ENCODE measurements around the gene SERPINA9.
"Not testable (repeated sequence)": the region's sequence is repeated elsewhere in the genome, so short reads cannot be mapped to it uniquely, and the experiment has no call there.

The SERPINA9 gene

DNA sequence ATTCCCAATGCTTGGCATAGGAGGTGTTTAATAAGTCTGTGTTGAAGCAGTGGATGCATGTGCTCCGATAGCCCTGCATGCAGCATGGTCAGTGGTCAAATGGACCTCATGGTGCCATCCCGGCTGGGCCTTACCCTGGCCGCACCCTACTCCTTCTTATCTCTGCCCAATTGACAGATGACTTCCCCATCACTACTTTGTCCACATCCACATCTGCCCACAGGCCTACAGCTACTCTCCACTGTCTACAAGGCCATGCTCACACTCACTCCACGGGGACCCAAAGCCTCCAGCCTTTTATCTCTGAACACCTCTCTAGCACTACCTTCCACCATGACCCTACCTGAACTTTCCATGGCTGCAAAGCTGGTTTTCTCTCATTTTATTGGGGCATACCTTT is 34.9 kb downstream of the SERPINA9 start:
- peak; percentile 31 for ATAC-seq
- no peaks in the 10 kb centered on the region for H3K4me1 Mint-ChIP-seq
- no peak overlapping the region for H3K27ac Mint-ChIP-seq
- H3K27me3 Mint-ChIP-seq, result no peaks in the 10 kb centered on the region
- no peak overlapping the region for H3K4me3 Mint-ChIP-seq
- peaks cover 7% of the 10 kb centered on the region for H3K9me3 Mint-ChIP-seq
- no peaks in the 10 kb centered on the region for H3K36me3 Mint-ChIP-seq

DNA sequence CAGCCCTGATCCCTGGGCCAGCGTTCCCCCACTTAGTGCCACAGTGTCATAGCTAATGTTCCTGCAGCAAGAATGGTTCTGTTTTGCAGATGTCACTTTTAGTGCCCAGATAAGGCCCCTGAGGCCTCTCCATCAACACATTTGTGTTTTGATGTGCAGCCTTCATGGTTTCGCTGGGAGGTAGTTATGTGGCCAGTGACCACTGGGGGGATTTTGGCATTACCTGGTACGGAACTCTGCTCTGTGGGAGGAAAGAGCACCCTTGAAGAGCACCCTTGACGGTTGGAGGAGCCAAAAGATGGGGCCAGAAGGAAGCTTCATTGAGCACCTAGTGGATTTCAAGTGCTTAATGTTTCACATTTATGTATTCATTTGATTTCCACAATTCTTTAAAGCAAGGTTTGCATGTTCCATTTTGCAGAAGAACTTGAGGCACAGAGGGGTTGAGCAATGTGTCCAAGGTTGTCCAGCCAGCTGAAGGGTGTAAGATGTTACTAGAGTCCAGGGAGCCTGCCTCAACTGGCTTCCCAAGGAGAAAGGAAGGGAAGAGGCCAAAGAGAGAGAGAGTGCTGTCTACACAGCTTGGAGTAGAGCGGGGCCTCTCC is 36.4 kb downstream of the SERPINA9 start:
- Mint-ChIP-seq H3K27me3 (no peaks in the 10 kb centered on the region), H3K4me1 (no peaks in the 10 kb centered on the region), H3K4me3 (no peak overlapping the region), H3K27ac (no peak overlapping the region), H3K36me3 (no peaks in the 10 kb centered on the region), H3K9me3 (peaks cover 7% of the 10 kb centered on the region)
- ATAC-seq, result no peak

DNA sequence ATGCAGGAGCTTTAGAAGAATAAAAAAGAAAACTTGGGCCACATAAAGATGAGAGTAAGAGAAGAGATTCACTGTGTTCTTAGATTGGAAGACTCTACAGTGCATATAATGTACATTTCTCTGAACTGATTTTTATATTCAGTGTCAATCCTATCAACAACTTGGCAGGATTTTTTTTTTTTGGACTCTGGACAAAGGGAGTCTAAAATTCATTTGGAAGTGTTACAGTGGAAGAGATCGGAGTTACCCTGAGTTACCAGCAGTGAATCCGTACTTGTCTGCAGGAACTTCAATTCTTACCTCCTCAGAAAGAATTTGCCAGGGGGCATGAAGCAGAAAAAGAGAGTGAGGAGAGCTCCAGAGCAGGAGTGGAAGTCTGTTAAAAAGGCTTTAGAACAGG is 47.4 kb downstream of the SERPINA9 start:
- Mint-ChIP-seq H3K4me1 (no peaks in the 10 kb centered on the region), H3K27me3 (peaks cover 2% of the 10 kb centered on the region), H3K9me3 (peaks cover 11% of the 10 kb centered on the region), H3K4me3 (no peak overlapping the region), H3K27ac (no peak overlapping the region), H3K36me3 (no peaks in the 10 kb centered on the region)
- no peak for ATAC-seq

DNA sequence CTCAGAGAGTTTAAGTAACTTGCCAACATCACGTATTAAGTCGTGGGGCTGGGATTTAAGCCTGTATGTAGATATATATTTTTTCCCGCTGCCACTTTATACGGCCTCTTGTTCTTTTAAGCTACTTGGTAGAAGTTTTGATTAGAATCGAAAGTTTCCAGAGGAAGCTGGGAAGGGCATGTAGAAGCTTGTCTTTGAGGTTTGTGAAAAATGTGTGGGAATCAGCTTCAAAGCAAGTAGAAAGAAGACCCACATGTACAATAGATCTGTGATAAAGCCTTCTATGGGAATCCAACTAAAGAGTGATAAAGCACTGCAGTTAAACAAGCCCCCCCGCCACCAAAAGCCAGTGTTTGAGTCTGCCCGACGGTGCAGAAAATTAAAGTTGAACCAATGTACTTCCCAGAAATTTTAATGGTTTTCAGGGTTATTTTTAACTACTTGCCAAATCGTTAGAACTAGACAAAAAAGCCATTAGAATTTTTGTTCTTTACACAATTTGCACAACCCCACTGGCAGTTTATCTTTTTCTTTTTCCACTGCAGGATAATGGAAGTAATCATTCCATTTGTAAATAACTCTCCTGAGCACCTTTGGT is 48.9 kb downstream of the SERPINA9 start:
- no peak for ATAC-seq
- peaks cover 9% of the 10 kb centered on the region for H3K27me3 Mint-ChIP-seq
- peaks cover 9% of the 10 kb centered on the region for H3K9me3 Mint-ChIP-seq
- H3K36me3 Mint-ChIP-seq, result no peaks in the 10 kb centered on the region
- H3K4me1 Mint-ChIP-seq, result no peaks in the 10 kb centered on the region
- no peak overlapping the region for H3K27ac Mint-ChIP-seq
- no peak overlapping the region for H3K4me3 Mint-ChIP-seq

DNA sequence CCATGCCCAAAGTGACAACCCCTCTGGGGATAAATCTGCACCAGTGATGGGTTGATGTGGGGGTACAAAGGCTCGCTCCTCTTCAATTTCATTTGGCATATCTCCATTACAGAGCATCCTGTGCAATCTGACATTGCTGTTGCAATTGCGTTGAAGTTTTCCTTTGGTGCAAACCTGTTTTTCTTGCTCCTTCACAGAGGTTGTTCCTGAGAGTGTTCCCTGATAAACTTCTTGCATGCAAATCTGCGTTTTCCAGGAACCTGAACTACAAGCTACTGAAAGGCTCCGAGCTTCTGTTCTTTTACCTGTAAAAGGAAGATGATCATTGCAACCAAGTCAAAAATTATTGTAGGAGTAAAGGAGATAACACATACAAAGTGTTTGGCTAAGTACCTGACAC is 49.5 kb downstream of the SERPINA9 start:
- Mint-ChIP-seq H3K27me3 (peaks cover 9% of the 10 kb centered on the region), H3K4me3 (no peak overlapping the region)

DNA sequence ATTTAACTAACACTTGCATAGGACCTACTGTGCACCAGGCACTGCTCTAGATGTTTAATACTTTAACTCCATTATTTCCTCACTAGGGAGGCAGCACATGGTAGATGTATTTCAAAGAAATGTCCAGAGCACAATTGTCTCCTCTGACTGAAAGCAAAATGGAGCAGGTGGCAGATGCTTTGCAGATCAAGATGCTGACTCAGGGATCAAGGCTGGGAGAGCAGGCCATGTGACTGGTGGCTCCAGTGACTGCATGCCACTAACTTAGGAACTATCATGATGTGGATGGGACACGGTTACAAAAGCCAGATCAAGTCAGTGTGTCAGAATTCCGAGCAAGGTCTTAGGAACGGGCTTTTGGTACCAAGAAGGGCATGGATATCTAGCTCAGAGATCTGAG is 51.6 kb downstream of the SERPINA9 start:
- Mint-ChIP-seq H3K36me3 (no peaks in the 10 kb centered on the region), H3K4me1 (no peaks in the 10 kb centered on the region), H3K9me3 (peaks cover 10% of the 10 kb centered on the region), H3K4me3 (no peak overlapping the region), H3K27ac (no peak overlapping the region), H3K27me3 (peaks cover 9% of the 10 kb centered on the region)
- no peak for ATAC-seq

More for the DNA sequence above, 49.5 kb downstream of the SERPINA9 start:
- Mint-ChIP-seq H3K27ac (no peak overlapping the region), H3K4me1 (no peaks in the 10 kb centered on the region), H3K36me3 (no peaks in the 10 kb centered on the region), H3K9me3 (peaks cover 9% of the 10 kb centered on the region)
- ATAC-seq, result no peak

DNA sequence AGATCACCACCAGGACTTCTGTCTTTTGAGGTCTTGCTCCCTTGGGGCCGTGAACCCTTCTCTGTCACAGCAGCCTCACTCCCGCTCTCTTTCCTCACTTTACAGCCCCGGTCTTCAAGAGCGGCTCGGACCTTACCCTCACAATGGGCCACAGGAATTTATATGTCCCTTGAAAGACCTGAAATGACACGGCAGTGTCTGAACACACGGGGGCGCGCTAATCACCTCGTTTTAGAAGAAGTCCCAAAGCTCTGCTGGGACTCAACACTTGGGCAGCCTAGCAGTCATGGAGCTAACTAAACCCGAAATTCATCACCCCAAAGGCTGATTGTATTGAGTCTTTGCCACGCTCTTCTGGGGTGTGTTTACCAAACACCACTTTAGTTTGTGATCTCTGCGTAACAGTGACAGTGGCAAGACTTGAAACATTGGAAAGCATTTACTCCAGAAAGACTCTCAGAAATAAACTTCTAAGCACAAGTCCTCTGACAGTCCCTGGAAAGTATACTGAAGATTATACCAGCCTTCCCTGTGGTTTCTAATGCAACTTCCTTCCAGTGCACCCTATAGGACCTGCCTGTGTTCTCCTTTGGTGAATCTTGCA is 52.4 kb downstream of the SERPINA9 start:
- no peak for ATAC-seq
- no peak overlapping the region for H3K27ac Mint-ChIP-seq
- H3K4me1 Mint-ChIP-seq, result no peaks in the 10 kb centered on the region
- peaks cover 10% of the 10 kb centered on the region for H3K9me3 Mint-ChIP-seq
- H3K27me3 Mint-ChIP-seq, result peaks cover 9% of the 10 kb centered on the region
- no peak overlapping the region for H3K4me3 Mint-ChIP-seq
- H3K36me3 Mint-ChIP-seq, result no peaks in the 10 kb centered on the region

DNA sequence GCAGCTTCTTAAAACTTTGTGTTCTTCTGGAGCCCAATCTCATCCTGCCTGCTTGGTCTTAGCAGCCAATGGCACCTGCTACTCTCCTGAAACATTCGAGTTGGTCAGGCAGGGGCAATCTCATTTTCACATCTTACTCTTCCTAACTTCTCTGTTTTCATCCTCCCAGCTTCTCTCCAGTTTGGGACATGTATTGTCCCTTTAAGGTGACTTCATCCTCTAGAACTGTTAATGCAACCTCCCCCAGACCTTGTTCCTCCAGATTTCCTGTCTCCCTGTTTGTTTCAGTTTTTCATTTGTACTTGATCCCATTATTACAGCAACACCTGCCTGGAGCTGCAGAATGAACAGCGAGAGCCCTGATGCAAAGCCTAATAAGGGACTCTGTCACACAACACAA is 54.7 kb downstream of the SERPINA9 start:
- Mint-ChIP-seq H3K9me3 (peaks cover 17% of the 10 kb centered on the region), H3K36me3 (no peaks in the 10 kb centered on the region), H3K4me1 (no peaks in the 10 kb centered on the region), H3K27me3 (peaks cover 9% of the 10 kb centered on the region), H3K27ac (no peak overlapping the region), H3K4me3 (no peak overlapping the region)
- no peak for ATAC-seq

DNA sequence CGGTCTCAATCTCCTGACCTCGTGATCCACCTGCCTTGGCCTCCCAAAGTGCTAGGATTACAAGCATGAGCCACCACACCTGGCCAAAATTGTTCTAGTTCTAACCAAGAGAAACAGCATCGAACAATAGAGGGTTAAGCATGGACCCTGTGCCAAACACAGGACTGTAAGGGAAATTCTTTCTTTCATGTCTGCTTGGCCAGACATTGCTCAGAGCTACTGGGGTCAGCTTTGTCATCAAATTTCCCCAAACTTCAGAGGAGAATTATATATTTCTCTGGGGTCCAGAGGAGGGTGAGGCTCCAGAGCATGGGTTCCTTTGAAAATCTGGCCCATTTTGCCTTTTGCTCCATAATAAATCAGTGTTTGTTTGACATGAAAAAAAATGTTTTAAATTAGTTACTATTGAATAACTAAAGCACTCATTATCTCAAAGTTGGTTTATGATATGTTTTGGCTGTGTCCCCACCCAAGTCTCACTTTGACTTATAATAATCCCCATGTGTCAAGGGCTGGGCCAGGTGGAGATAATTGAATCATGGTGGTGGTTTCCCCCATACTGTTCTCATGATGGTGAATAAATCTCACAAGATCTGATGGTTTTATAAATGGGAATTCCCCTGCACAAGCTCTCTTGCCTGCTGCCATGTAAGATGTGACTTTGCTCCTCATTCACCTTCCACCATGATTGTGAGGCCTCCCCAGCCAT is 58.3 kb downstream of the SERPINA9 start:
- ATAC-seq, H3K36me3 Mint-ChIP-seq, H3K27me3 Mint-ChIP-seq, H3K4me3 Mint-ChIP-seq, H3K27ac Mint-ChIP-seq, H3K4me1 Mint-ChIP-seq: not testable (repeated sequence)
- peaks cover 16% of the 10 kb centered on the region for H3K9me3 Mint-ChIP-seq
